HL-60/S4 treated with retinoic acid at 250 ng/mL for 4 days and 3 days (cell line): Measurements from ENCODE around the gene KRTAP19-6.
"Not testable (repeated sequence)": the region's sequence is repeated elsewhere in the genome, so short reads cannot be mapped to it uniquely, and the experiment has no call there.

Experiments
- in situ Hi-C: fragments of 300-500 bp; cut with MboI; formaldehyde crosslinking; loops from 2 replicates; pipeline ENCODE4 v1.7.0; 2022; ENCODE audit warnings: low sequenced_read_pairs

KRTAP19-6 gene

DNA sequence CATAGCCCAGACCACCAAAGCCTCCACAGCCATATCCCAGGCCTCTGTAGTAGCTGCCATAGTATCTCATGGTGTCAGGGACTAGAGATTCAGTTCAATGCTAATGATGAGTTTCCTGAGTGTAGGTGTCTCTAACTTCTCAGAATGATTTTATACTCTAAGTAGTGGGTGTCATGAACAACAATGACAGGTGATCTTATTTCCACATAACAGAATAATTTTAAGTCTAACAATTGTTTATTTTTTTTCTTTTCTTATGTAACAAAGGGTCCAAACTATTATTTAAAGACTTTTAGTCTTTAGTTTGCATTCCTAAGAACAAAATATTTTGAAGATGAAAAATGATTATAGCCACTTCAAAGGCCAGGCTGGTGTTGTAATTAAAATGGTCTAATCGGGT, at the start of gene KRTAP19-6:
TSS of gene KRTAP19-6 (minus strand) at position 101 of the 400 bp plus-strand sequence. CDS start at position 70, 31 bp downstream.
- in situ Hi-C loops: no loop called here

DNA sequence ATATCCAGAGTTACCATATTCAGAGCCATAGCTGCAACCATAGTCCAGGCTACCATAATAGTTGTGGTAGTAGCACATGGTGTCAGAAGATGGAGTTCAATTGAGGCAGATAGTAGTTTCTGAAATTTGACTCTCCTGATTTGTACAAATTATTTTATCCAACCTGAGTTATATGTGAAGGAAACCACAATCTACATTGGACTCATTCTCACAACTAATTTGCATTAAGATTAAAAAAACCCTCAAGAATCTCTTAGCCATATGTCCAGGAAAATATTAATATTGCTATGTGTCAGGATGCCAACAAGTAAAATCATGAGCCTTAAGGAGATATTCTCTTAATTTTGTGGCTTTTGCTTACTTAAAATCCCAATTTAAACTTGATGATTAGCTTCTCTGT, 48.6 kb upstream of the KRTAP19-6 start, which contains the start of gene KRTAP22-2:
TSS of gene KRTAP22-2 (minus strand) at position 101 of the 400 bp plus-strand sequence.
- in situ Hi-C loops: no loop called here

DNA sequence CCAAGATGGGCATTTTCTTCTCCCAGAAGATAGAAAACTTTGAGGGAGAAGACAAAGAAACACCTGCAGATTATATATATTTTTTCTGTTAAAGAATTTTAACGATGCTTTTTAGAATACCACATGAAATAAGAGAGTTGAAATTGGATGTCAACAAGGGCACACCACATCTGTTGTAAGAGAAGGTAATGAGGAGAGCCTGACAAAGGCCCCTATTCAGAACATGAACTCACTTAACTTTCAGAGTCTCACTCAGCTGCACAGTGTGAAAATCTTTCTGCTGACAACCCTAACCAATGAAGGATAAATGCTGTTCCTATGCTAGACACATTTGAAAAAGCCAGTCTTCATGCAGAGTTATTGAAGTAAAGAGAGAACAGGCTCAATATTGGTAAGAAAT, 41.2 kb upstream of the KRTAP19-6 start:
- in situ Hi-C loops: no loop called here

GRCh38 chr21:30580132-30580531, 38.5 kb upstream of the KRTAP19-6 start:
- in situ Hi-C loops: no loop called here

DNA sequence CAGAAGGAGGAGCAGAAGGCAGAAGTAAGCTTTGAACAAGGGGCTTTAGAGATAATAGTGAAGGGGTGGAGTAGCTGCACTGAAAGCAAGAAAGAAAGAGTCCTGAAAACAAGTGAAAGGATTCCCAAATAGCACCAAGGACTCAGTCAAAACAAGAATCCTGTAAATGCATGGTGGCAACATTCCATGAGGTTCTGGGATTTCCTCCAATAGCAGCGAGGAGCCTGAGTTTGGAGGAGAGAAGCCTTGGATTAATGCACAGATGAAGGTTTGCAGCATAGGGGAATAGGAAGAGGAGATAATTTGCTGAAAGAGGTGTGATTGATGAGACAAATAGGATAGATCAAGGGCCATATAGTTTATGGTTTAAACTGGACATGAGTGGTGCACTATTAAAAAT, 37.7 kb upstream of the KRTAP19-6 start:
- in situ Hi-C loops: no loop called here

DNA sequence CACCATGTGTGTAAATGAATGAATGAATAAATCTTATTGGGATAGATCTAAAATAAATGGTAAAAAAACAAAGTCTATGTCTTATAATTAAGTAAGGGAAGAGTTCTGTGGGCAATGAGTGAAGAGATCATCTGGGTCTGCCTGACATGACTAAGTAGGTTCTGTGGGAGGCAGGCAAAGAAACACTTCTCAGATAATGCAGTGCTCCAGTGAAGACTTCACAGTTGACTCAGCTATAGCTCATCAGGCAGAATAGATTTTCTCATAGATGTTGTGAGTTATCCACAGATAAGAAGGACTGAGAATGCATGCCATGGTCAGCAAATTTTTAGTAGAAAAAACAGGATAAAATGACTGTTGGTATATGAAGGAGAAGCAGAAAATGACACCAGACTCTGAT, 36.1 kb upstream of the KRTAP19-6 start:
- in situ Hi-C loops: no loop called here

DNA sequence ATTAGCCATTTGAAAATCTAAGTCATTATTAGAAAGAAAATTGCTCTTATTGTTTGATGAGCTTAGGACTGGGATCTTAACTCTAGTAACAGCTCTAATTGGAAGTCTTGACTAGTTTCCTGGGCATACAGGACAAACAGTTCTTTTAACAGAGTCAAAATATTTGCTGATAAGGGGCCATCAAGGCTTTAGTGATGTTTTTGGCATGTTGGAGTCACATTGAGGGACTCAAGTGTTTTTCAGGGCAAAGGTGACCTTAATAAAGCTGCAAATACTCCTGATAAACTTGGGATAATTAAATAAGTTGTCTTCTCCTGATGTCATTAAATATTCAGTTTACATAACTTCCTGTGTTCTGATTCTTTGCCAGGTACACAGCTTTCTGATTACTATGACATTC, 26.0 kb upstream of the KRTAP19-6 start:
- in situ Hi-C loops: no loop called here

DNA sequence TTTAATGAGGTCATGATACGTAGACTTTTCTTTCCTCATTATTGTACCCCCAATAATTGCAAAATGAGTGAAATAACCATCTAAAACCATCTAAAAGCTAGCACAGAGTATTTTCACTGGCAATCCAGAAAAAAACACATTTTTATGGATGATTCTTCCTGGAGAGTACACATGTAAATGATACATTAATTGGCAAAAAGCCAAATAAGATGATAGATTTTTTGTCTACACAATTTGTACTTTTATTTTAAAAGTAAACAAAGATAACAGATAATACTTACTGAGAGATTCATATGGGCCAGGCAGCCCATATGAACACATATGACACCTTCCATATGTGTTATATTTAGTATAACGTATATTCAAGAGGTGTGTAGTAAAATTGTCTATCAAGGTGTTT, 22.0 kb upstream of the KRTAP19-6 start:
- in situ Hi-C loops: no loop called here

- in situ Hi-C loops: no loop called here
Observed at GRCh38 chr21:30563072-30563471, 21.4 kb upstream of the KRTAP19-6 start.

DNA sequence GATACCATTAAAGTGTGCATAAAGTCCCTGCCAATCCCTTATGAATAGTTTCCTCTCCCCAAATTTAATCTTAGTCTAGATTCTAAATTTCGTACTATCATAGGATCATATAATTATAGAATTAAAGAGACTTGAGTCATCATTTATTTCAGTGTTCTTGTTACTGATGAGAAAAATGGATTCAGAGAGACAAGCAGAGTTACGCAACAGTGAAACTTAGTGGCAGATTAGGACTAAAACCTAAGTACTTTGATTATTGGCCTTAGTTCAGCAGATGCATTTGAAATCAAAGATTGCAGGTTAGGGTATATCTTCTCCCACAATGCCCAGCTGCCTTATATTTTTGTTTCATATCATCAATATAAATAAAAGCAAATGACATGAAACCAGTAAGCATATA, 20.3 kb upstream of the KRTAP19-6 start:
- in situ Hi-C loops: no loop called here

GRCh38 chr21:30561264-30561895, 19.7 kb upstream of the KRTAP19-6 start, which contains the start of gene KRTAP19-7:
TSS of gene KRTAP19-7 (minus strand) at chr21:30561314. CDS start at chr21:30561289, 25 bp downstream.
- in situ Hi-C loops: no loop called here

DNA sequence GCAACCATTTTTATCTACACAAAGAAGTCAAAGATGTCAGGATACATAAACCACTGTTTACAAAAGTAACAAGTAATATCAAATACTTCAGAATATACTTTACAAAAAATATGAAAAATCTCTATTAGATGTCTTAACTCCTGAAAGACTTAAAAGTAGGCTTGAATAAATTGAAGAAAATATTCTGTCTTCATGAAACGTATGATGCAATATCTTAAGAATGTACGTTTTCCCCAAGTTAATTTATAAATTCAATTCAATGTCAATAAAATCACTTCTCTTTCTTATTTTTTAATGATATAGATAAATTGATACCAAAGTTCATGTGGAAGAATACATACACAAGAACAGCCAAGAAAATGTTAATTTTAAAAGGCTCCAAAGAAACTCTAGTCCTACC, 13.4 kb upstream of the KRTAP19-6 start:
- in situ Hi-C loops: no loop called here

DNA sequence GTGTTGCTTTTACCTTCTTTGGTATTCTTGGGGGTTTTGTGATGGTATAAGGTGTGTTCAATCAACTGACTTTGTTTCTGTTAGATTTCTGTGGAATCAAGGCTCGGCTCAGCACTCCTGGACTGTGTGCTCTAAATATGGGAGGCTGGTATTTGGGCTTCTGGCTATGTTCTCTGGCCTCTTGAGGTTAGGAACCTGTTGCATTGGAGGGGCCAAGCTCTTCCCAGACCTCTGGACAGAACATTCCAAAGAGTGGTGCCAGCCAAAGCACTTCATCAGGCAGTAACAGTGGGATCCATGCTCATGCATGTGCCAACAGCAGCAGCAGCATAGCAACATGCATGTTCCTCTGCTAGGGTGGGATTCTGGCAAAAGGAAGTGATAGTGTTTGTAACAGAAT, 11.1 kb upstream of the KRTAP19-6 start:
- in situ Hi-C loops: no loop called here

DNA sequence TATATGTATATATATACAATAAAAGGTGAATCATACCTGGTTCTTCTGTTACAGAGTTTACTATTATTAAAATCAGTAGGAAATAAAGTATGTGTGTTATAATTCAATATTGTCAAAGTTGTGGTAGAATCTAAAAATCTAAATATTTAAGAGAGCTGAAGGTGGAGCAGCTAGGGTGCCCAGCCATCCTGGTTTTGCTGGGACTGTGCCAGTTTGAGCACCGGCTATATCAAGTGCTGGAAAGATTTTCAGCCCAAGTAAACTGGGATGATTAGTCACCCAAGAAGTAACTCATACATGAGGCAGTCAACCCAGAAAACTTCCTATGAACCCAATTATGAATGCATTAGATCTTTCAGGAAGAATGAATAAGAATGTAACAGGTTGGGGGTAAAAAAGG, 22.8 kb downstream of the KRTAP19-6 start:
- in situ Hi-C loops: no loop called here

- in situ Hi-C loops: no loop called here
Observed at GRCh38 chr21:30515681-30516080, 26.0 kb downstream of the KRTAP19-6 start.

GRCh38 chr21:30505621-30506205, 36.0 kb downstream of the KRTAP19-6 start:
- in situ Hi-C loops: not testable (repeated sequence)

DNA sequence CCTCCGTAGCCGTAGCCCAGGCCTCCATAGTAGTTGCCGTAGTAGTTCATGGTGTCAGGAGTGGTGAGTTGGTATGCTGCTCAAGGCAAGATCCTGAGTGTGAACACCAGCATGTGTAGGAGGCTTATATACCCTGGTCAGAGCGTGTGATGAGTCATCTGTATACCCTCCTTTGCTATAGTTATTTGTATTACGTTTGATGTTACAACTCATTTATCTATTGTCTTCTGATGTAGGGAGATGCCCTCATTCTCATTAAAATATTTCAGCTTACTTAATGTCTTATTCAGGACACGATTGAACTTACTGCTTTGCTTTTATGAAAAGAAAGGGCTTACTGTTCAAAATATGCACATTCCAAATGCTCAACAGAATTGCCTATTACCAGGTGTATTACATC, 39.6 kb downstream of the KRTAP19-6 start, which contains the start of gene KRTAP19-5:
TSS of gene KRTAP19-5 (minus strand) at position 101 of the 400 bp plus-strand sequence. CDS start at position 50, 51 bp downstream.
- in situ Hi-C loops: no loop called here

DNA sequence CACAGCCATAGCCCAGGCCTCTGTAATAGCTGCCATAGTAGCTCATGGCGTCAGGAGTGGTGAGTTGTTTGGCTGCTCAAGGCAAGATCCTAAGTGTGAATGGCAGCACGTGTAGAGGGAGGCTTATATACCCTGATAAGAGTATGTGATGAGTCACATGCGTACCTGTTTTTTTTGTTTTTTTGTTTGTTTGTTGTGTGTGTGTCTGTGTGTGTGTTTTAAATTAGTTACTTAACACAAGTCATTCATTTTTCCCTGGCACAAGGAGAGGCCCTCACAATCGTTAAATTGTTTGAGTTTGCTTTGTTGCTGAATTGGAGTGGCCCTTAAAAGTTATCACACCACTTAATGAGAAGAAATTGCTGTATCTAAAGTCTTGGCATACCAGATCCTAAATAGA, 44.6 kb downstream of the KRTAP19-6 start, which contains the start of gene KRTAP19-4:
TSS of gene KRTAP19-4 (minus strand) at position 101 of the 400 bp plus-strand sequence. CDS start at position 46, 55 bp downstream.
- in situ Hi-C loops: no loop called here

- in situ Hi-C loops: no loop called here
Observed at GRCh38 chr21:30491963-30492428, 49.7 kb downstream of the KRTAP19-6 start, which contains the start of gene KRTAP19-3. TSS of gene KRTAP19-3 (minus strand) at chr21:30492013. CDS start at chr21:30491957, 56 bp downstream.
